ENCODE results near the gene TNK1. TPM values are rescaled to one million over a fixed set of nuclear protein-coding genes. Genes with fewer than 3 reads are reported as not detected.

Gene TNK1
- total RNA-seq, 4 donors from 2014 or later, result 0.95 to 13.5 (median 5.2) TPM

DNA sequence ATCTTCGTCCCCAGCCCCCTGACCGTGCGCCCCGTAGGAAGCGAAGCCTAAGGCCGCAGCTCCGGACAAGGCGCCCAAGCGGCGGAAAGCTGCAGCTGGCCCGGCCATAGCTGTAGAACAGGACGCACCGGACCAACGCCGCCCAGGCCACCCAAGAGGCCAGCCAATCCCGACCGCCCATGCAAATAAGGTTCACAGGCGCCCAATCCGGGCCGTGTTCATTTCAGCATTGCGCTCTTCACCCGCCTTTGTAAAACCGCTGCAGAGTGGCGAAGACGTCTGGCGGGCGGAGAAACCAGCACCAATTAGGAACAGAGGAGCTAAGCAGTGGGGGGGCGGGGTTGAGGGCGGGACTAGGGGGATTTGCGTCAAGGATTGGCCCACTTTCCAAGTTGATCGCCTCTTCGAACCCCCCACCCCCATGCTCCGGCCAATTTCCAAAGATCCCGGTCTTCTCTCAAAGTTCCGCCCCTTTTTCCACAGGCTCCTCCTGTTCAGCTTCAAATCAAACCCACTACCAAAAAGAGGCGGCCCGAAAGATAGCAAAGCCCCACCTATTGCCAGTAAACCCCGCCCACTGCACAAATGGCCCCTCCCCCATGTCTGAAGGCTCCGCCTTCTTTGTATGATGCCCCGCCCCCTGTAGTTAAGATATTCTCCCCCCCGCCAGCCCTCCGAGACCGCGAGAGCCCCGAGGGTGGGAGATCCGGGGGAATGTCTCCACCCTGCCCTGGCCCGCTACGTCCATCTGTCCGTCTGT is 23.3 kb downstream of the TNK1 start, which contains the start of gene TMEM256:
Gene TMEM256, minus strand, starts transcription at position 121 of the 760 bp plus-strand sequence. Its CDS starts 13 bp downstream, at position 108.
- peak; percentile 93 for DNase-seq (ENCODE audit: low spot score)
- peak; percentile 92 for ATAC-seq (ENCODE audit: low FRiP score)
- no peak for TF ChIP-seq CTCF (IDR thresholded peaks at IDR 0.05)

- TF ChIP-seq CTCF (IDR thresholded peaks at IDR 0.05), result no peak
- DNase-seq (ENCODE audit: low spot score) (no peak), ATAC-seq (ENCODE audit: low FRiP score) (peak; percentile 50)
Observed at GRCh38 chr17:7404737-7405349, 24.0 kb downstream of the TNK1 start.

DNA sequence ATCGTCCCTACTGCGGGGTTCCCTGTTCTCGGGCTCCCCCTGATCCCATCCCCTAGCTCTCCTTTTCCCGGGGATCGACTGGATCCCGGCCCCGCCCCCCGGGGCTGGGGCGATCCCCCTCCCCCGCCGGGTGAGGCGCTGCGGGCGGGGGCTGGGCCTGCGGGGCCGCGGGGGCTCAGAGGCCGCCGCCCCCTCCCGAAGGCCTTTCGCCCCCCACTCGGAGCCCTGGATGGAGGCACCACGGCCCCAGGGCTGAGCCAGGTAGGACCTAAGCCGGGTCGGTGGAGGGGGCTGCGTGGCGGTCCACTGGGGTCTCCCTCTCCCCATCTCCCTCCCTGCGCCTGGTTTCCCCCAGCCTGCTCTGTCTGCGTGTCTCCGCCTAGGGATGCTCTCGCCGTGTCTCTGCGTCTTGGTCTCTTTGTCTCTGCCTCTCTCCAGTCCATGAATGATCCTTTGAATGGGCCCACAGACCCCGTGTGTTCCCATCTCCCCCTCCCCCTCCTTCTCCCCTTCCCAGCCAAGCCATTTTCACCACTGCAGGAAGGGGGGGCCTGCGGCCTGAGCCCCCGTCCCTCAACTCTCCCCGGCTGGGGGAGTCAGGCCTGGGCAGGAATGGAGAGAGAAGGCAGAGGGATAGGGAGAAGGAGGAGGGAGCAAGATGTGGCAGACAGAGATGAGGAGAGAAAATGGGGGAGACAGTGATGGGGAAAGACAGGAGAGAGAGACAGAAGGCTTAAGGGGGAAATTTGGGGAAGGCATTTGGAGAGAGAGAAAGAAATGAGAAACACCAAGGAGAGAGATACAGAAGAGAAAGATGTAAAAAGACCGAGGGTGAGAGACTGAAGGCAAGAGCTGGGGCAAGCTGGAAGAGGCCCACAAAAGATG is 24.7 kb downstream of the TNK1 start:
- DNase-seq (ENCODE audit: low spot score) (no peak), ATAC-seq (ENCODE audit: low FRiP score) (no peak)
- no peak for TF ChIP-seq CTCF (IDR thresholded peaks at IDR 0.05)

- no peak for TF ChIP-seq CTCF (IDR thresholded peaks at IDR 0.05)
- ATAC-seq (ENCODE audit: low FRiP score), result no peak
- no peak for DNase-seq (ENCODE audit: low spot score)
Observed at GRCh38 chr17:7406235-7406825, 25.4 kb downstream of the TNK1 start.

DNA sequence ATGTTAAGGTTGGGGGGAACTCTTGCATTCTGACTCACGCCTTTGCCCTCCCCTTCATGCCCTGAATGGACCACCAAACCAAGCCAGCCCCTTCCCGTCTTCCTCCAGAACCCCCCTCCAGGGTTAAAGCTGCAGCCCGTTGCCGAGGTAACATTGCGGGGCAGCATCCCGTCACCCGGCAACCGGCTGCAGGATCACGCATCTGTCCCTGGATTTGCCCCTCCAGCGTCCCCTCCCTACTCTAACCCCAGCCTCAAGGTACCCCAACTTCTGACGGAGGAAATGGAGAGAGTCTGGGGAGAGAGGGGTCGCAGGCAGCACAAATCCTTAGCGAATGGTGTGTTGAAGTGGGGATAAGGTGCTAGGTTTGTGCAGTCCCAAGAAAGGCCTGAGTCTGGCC is 26.2 kb downstream of the TNK1 start:
- TF ChIP-seq CTCF (IDR thresholded peaks at IDR 0.05), result no peak
- DNase-seq (ENCODE audit: low spot score) (no peak), ATAC-seq (ENCODE audit: low FRiP score) (no peak)

DNA sequence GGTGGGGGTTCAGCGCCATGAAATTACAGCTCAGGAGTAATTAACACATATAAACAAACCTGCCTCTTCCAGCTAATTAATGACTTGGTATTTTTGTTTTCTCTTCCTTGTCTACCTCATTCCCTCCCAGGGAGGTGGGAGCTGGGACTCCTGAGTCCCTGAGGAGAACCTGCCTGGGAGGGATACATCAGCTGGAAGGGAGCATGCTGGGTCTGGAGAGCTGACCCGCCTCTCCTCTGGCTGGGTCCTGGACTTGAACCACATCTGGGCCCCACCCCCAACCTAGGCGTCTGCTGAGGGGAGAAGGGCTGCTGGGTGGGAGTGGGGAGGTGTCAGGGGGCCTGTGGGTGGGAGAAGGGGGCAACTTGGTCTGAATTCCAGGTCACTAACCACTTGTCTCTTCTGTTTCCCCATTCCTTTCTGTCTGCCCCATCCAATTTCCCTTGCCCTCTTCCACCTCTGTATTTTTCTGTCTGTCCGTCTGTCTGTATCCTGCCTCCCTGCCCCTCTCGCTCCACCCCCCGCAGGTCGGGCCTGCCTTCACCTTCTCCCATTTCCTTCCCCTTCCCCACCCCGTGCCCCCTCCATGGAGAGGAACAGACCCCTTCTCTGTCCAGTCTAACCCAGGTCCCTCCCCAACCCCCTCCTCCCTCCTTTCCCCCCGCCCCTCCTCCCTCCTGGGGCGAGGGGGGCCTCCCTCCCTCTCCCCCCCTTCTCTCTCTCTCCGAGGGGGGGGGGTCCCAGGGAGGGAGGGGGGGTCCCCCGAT is 26.8 kb downstream of the TNK1 start, which contains the start of gene NLGN2:
Gene NLGN2, plus strand, starts transcription at position 361 of the 767 bp plus-strand sequence. CDS start 411 bp downstream, outside the sequence.
- no peak for TF ChIP-seq CTCF (IDR thresholded peaks at IDR 0.05)
- ATAC-seq (ENCODE audit: low FRiP score) (no peak), DNase-seq (ENCODE audit: low spot score) (no peak)

All from omental fat pad (tissue), 4 donors.